DMS 273 treated with DMSO at 0.1 percent for 48 hours (cell line): ENCODE measurements around the gene ALDOA.
"Not testable (repeated sequence)": the region's sequence is repeated elsewhere in the genome, so short reads cannot be mapped to it uniquely, and the experiment has no call there.

Experiments used
- DNase-seq: peaks from one replicate; lab custom pipeline; 2025; lab: John Stamatoyannopoulos, UW

ALDOA gene

DNA sequence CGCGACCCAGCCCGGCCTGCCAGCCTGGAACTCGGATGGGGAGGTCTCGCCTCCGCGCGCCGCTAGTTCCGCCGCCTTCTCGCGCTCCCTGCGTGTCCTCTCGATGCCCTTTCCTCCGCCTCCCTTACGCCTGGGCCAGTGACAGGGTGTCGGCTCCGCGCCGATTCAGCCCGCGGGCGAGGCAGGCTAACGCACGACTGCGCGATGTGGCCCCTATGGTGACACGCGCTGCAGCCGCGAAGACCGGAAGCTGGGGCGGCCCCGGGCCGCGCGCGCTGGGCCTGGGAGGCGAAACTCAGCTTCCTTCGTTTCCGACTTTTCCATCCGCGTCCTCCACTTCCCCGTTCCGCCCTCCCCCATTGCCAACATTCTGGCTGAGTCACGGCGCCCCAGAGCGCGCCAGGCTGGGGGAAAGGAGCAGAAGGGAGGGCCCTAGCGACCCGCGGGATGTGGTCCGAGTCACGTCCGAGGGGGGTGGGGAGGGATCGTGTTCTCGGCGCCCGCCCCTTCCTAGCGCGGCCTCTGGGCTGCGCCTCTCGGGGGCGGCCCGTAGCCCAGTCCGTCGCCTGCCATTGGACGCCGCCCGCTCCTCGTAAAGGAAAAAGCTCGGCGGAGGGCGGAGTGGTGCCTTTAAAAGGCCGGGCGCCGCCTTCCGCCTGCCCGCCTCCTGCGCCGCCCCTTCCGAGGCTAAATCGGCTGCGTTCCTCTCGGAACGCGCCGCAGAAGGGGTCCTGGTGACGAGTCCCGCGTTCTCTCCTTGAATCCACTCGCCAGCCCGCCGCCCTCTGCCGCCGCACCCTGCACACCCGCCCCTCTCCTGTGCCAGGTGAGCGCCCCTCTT is at the start of gene ALDOA:
Gene ALDOA (plus strand): TSS at position 659 of the 841 bp plus-strand sequence. CDS start 1,138 bp downstream, outside the sequence.
- peak; percentile 95 for DNase-seq

DNA sequence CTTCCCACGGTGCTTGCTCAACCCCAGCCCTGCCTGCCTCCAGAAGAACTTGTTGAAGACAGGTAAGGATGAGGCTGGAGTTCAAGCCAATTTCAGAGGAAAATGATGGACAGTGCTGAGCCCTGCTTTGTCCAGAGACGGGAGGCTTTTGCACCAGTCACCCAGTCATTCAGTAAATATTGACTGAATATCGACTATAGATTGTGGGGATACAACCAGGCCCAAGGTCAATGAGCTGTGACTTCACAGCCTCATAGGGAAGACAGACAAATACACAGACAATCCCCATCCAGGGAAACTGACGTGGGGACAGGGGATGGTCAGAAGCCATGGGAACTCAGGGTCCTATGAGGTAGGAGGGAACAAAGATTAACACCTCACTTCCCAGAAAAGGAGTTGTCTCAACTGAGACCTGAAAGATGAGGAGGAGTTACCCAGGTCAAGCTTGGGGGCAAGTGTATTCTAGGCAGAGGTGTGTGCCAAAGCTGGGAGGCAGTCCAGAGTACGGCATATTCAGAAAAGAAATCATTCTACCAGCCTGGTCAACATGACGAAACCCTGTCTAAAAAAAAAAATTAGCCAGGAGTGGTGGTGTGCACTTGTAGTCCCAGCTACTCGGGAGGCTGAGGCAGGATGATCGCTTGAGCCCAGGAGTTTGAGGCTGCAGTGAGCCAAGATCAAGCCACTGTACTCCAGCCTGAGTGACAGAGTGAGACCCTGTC is 48.8 kb upstream of the ALDOA start:
- DNase-seq = no peak

DNA sequence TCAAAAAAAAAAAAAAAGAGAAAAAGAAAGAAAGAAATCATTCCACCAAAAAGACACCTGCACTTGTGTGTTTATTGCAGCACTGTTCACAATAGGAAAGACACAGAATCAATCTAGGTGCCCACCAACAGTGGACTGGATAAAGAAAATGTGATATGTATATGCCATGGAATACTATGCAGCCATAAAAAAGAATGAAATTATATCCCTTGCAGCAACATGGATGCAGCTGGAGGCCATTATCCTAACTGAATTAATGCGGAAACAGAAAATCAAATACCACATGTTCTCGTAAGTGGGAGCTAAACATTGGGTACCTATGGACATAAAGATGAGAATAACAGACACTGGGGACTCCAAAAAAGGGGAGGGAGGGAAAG is 48.3 kb upstream of the ALDOA start:
- no peak for DNase-seq

DNA sequence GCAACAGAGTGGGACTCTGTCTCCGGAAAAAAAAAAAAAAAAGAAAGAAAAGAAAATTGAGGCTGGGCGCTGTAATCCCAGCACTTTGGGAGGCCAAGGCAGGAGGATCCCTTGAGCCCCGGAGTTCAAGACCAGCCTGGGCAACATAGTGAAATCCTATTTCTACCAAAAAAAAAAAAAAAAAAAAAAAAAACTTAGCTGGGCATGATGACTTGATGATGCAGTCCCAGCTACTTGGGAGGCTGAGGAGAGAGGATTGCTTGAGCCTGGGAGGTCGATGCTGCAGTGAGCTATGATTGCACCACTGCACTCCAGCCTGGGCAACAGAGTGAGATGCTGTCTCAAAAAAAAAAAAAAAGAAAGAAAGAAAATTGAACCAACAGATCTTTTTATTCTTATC is 47.6 kb upstream of the ALDOA start:
- not testable (repeated sequence) for DNase-seq

DNA sequence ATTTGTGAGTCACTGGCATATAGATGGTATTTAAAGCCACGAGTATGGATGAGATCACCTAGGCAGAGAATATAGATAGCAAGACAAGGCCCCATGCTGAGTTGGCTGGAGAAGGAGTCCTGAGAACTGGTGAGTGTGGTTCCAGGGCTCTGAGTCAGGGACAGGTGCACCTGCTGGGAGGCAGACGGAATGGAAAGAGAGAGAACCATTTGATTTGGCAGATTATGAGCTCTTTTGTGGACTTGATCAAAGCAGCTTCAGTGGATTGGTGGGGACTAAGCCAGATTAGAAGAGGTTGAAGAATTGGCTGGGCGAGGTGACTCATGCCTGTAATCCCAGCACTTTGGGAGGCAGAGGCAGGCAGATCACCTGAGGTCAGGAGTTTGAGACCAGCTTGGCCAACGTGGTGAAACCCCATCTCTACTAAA is 46.8 kb upstream of the ALDOA start:
- no peak for DNase-seq

DNA sequence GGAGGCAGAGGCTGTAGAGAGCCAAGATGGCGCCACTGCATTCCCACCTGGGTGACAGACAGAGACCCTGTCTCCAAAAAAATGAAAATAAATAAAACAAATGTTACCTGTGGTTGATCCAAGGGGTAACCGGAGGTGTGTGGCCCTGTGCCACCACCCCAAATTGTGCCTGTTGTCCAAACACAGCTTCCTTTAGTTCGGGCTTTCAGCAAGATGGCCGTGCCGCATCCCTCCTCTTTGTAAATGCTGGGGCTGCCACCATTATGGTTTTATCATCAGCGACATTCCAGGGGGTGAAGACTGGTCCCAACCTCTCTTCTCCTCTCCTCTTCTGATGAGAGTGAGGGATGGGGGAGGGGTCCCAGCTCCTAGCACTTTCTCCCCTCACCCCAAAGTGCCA is 42.7 kb upstream of the ALDOA start, which contains the start of gene C16orf92:
Gene C16orf92 (plus strand): TSS at position 312 of the 400 bp plus-strand sequence. CDS start 143 bp downstream, outside the sequence.
- DNase-seq = no peak

DNA sequence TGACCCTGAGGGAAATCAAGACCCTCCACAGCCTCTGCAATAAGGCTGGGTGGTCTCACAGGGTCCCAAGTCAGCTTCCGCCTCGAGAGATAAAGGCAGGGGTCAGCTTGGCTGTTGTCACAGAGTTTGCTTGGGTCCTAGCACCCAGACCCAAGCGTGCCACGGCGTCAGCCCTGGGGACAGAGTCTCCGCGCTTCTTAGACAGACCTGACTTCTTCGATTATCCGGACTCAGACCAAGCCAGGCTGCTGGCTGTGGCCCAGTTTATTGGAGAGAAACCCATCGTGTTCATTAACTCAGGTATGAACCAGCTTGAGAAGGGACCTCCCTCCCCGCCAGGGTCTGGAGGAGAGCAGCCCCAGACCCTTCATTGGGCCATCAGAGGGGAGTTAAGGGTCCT is 42.0 kb upstream of the ALDOA start:
- DNase-seq = no peak

DNA sequence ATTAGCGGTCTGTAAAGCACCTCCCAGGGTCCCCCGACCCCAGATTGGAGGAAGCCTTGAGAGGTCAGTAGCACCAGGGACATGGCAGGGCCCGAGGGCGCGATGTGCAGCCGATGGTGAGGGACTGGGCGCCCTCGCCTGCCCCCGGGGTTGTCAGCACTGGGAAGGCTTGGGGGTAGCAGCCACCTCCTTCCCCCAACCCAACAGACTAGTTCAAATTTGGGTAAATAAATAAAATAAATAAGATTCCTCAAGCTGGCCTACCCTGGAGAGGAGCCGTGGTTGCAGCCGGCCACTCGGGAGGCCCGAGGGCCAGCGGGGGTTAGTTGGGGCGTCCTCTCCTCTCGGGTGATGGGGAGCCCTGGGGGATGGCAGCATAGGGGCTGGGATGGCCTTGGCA is 41.1 kb upstream of the ALDOA start:
- no peak for DNase-seq

DNA sequence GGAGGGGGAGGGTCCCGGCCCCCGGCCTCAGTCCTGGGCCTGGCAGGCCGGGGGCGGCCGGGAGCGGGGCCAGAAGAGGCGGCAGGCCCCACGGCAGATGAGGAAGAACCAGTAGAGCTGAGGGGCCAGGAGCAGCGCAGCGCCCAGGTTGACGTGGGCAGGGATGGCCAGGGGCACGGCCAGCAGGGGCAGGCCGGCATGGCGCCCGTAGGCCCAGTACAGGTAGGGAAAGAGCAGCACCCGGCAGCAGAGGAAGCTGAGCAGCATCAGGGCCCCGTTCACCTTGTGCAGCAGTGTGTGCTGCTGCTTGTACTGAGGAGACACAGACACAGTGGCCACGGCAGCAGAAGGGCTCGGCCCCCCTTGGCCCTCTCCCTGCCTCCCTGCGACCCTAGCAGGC is 40.4 kb upstream of the ALDOA start:
- no peak for DNase-seq

DNA sequence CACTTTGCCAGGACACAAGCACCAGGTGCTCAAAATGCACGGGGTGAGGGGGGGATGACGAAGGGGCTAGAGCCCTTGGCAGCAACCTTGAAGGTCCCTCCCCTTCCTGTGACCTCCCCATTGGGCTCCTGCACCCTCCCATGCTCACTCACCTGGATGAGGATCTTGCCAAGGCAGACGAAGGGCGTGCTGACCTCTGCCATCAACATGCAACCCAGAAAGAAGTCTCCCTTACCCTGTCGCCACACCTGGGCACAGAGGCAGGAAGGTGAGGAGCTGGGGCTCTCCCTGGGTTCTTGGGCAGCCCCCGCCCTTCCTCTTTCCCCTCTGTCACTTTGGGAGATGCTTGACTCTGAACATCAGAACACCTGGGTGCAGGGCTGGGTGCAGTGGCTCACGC is 40.0 kb upstream of the ALDOA start:
- DNase-seq = no peak

DNA sequence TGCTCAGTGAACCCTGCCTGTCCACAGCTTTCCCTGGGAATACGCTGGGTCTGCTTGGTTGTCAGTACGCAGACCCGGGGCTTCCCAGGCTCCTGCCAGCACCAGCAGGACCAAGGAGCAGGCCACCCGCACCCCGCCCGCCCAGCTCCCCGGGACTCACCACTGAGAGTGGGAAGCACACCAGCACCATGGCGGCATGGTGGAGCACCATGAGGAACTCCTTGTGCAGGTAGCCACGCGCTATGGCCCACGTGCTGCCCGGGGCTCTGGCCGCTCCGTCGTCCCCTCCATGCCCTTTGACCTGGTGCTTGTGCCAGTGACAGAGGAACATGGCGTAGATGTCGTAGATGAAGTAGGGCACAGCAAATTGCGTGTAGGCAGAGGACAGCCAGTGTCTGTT is 39.1 kb upstream of the ALDOA start:
- DNase-seq = no peak

DNA sequence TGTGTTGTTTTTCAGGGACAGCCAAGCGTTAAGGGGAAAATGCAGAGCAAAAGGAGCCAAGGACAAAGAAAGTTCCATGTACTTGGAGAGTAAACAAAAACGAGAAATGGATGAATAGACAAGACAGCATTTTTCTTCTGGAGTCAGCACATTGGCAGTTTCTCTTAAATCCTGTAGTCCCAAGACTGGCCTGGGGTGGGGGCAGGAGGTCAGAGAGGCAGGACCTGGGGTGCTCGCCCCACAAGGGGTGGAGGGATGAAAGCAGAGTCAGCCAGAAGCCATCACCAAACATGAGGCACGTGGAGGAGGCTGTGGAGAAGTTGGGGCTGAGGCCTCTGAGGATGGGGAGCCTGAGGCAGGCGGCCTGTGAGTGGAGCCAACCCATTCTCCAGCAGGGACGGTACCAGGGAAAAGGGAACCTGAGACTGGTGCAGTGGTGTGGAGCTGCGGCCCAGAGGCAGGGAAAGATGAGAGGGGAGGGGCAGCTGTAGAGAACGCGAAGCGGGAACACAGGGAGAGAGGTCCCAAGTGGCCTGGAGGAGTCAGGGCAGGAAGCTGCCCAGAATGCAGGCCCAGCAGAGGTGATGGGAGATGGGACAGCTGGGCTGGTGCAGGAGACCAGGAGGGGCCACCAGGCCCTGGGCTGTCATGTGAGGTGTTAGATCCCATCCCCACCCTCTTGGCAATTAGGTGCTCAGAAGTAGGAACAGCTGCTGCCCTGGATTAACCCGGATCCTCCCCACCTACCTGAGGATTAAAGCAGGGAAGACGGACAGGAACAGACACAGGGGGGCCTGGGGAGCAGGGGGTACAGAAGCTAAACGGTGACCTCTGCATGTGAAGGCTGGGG is 37.7 kb upstream of the ALDOA start:
- peak; percentile 72 for DNase-seq

DNA sequence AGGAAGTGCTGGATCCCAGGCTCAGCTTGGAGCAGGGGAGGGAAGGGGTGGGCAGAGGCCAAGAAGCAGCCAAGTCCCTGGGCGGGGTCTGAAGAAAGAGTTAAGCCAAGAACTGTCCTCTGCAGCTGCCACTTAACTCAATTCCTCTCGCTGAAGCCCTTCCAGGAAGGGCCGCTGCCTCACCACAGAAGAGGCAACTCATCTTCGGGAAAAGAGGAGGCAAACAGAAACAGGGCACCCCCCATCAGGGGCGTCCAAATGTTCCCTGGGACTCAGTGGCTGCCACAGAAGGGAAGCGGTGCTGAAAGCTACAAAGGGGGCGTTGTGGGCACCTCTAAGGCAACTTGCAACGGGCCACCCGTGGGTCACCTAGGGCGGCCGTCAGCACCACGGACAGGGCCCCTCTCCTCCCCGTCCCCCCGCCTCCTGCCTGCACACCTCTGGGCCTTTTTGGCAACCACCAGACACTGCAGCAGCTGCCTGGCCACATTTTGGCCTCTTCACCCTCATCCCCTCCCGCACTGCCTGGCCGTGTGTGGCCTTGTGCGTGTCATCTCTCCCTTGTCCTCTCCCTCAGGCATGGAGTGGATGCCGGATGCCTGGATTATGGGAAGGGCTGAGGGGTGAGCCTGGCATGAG is 37.0 kb upstream of the ALDOA start:
- DNase-seq = peak; percentile 72

DNA sequence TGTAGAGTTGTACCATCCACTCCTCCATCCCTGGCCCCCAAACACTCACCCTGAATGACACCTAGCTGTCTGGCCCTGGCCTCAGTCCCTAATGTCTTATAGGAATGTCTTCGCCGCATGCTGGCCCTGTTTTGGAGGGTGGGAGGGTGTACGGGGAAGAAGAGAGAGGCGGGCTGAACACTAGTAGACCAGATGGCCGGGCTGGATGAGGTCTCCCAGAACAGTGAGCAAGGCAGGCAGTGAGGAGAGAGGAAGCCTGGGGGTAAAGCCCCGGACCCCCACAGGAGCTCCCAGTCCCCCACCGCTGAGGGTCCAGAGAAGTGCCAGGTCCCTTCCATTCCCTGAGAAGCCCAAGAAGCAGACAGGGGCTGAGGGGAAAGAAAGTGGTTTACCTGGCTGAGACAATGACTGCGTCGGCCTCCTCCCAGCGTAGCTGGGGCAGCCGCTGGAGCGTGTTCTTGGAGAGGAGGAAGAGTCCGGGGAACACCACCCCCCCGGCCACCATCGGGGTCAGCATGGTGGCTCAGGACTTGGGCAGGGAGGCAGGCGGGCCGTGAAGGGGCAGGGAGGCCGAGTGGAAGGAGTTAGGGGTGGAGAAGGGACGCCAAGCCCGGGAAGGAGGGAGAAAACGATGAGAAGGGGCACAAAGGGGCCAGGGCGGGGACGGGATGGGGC is 35.4 kb upstream of the ALDOA start:
- DNase-seq = no peak

DNA sequence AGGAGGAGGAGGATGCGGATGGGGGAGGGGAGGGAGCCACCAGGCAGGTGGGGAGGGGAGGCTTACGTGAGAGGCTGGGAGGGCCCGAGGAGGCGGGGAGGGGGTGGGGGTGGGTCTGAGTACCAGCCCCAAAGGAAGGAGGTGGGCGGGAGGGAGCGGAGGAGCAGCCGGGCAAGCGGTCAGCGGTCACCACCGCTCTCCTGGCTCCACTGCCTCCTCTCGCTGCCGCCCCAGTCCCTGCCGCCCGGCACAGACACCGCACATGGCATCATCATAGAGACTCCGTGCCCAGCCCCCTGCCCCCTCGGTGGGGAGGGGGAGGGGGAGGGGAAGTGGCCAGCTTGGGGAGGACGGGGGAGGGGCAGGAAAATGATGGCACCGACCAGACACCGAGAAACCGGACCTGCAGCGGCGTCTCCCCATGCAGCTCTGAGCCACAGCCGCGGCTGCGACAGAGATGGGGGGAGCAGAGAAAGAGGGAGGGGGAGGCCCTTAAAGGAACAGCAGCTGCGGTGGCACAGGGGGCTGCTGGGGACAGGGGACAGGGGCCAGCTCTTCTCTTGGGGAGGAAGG is 34.6 kb upstream of the ALDOA start, which contains the start of gene TLCD3B:
Gene TLCD3B (minus strand): TSS at position 431 of the 573 bp plus-strand sequence. CDS start 744 bp downstream, outside the sequence.
- no peak for DNase-seq

DNA sequence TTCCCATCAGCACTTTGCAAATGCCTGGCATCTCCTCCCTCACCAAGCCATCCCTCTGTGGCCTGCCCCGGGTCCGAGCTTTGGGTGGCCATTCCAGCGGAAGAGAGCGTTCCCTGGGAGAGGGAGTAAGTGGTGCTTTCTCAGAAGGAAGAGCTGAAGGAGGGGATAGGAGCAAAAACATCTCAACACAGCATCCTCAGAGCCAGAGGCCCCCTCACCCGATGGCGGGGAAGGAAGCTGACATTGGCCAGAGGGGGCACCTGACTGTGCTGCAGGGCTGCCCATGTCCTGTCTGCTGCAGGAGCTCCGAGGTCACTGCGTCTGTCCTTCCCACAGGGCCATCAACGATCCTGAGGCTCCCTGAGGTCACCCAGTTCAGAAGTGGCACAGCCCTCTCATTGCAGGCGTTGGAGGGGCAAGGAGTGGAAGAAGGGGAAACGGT is 34.1 kb upstream of the ALDOA start:
- DNase-seq = no peak

DNA sequence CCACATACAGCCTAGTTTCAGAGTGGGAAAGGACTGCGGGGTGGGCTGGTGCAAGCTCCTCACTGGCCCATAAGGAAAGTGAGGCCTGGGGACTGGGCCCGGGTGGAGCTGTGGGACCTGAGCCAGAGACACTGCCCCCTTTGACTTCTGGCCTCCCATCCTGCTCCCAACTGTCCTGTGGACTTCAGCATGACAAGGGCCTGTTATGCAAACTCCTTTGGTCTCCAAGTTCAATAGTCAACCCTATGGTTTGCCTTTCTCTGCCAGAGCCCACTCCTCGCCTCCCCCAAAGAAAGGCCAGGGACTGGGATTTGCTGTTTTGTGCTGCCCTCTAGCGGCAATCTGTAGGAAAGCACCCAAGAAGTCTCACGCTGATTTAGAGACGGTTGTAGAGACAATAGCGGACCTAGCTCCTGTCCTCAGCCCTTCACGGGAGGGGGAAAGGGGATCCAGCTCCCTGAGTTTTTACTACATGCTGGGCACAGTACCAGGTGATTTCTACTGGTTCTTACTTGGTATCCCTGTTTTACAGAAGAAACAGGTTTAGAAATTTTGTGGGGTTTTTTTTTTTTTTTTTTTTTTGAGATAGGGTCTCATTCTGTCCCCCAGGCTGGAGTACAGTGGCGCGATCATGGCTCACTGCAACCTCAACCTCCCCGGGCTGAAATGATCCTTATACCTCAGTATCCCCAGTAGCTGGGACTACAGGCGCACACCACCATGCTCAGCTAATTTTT is 33.3 kb upstream of the ALDOA start:
- peak; percentile 57 for DNase-seq

DNA sequence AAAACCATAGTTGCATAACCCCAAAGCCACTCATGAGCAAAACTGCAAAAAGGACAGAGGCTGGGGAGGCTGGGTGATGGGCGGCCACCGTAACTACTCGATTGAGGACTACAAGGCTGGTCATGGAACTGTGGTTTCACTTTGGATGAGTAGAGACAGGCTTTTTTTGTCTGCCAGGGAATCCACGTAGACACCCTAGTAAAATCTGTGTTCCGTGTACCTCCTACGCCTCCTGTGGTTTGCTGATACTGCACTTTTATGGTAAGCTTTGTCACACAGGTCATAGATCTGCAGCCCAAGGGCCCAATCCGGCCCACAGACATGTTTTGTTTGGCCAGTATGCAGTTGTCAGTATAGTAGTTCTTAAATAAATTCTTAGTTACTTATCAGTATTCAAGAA is 32.3 kb upstream of the ALDOA start:
- no peak for DNase-seq

DNA sequence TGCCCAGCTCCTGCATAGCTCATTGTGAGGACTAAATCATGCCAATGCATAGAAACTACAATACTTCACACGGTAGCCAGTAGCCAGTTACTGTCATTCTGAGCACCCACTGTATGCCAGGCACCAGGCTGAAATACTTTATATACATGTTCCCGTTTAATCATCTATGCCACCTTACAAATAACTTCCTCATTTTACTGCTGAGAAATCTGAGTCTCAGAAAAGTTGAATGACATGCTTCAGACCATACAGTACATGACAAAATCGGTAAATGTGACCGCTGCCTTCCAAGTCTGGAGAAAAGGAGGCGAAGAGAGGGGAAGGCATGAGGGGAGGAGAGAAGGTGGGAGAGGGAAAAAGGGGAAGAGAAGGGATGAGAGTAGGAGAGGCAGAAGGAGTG is 25.3 kb upstream of the ALDOA start:
- no peak for DNase-seq

DNA sequence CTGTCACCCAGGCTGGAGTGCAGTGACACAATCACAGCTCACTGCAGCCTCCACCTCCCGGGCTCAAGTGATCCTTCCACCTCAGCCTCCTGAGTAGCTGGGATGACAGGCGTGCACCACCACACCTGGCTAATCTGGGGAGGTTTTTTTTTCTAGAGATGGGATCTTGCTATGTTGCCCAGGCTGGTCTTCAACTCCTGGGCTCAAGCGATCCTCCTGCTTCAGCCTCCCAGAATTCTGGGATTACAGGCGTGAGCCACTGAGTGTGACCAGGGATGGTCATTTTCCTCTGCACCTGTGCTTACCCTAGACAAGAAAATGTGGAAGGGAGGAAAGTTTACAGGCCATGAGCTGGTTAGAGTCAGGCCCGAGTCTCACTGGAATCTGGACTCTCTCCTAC is 24.9 kb upstream of the ALDOA start:
- not testable (repeated sequence) for DNase-seq
